ENCODE data around the gene MRRF. TPM values are rescaled to one million over a fixed set of nuclear protein-coding genes. Genes with fewer than 3 reads are reported as not detected.

MRRF gene
- total and polyA plus RNA-seq, 2 donors (not counting 1 experiment from before 2014, with no cell fraction given) = 36.8 to 37.3 TPM

DNA sequence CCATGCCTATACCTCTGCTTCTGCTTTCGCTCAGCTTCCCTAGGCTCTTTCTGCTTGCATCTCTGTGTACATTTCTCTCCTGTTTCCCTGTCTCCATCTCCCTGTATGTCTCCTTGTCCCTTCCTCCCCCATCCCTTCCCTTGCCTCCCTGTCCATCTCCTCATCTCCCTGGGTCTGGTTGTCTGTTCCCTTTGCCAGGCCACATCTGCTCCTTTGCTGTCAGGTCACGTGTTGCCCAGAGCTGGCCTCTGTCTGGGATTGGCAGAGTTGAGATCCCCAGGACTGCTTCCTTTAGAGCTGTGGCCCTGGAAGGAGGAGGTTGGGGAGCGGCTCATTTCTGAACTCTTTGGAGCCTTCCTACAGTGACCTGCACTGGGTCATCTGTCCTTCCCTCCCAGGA lies 74.3 kb downstream of the MRRF start:
- H3K9me3 ChIP-seq (ENCODE audit: control insufficient read depth, insufficient read depth, low read depth, low read length) = no peaks in the 10 kb centered on the region
- H3K4me1 ChIP-seq (ENCODE audit: control insufficient read depth, extremely low read depth, insufficient read depth, low read length) = no peaks in the 10 kb centered on the region
- H4K20me1 ChIP-seq (ENCODE audit: control insufficient read depth, extremely low read depth, insufficient read depth, low read length) = no peaks in the 10 kb centered on the region
- peaks cover 14% of the 10 kb centered on the region for H3K27me3 ChIP-seq (ENCODE audit: control insufficient read depth, insufficient read depth, low read length)
- TF ChIP-seq, protein P1, sequence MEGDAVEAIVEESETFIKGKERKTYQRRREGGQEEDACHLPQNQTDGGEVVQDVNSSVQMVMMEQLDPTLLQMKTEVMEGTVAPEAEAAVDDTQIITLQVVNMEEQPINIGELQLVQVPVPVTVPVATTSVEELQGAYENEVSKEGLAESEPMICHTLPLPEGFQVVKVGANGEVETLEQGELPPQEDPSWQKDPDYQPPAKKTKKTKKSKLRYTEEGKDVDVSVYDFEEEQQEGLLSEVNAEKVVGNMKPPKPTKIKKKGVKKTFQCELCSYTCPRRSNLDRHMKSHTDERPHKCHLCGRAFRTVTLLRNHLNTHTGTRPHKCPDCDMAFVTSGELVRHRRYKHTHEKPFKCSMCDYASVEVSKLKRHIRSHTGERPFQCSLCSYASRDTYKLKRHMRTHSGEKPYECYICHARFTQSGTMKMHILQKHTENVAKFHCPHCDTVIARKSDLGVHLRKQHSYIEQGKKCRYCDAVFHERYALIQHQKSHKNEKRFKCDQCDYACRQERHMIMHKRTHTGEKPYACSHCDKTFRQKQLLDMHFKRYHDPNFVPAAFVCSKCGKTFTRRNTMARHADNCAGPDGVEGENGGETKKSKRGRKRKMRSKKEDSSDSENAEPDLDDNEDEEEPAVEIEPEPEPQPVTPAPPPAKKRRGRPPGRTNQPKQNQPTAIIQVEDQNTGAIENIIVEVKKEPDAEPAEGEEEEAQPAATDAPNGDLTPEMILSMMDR (conservative IDR thresholded peaks at IDR 0.05 in 1 of 2, IDR thresholded peaks at IDR 0.05 in 1 of 2; ENCODE audit: low read depth in 1 of 2, low read length in 2 of 2) = no peak
- no peak for TF ChIP-seq EZH2 (IDR thresholded peaks at IDR 0.05; ENCODE audit: low read length, missing control alignments)
- no peak overlapping the region for H3K27ac ChIP-seq (ENCODE audit: insufficient read depth, low read length)
- H3K36me3 ChIP-seq (ENCODE audit: control insufficient read depth, insufficient read depth, low read length) = no peaks in the 10 kb centered on the region
- no peak for DNase-seq (ENCODE audit: low read depth in 2 of 2)
- H3K79me2 ChIP-seq (ENCODE audit: control insufficient read depth, insufficient read depth, low read length) = no peaks in the 10 kb centered on the region
- H2AFZ ChIP-seq (ENCODE audit: low read length) = no peak overlapping the region
- no peak overlapping the region for H3K4me2 ChIP-seq (ENCODE audit: extremely low read depth, insufficient read depth, low read length)
- no peak overlapping the region for H3K4me3 ChIP-seq (replicated peaks in 1 of 4; ENCODE audit: control extremely low read depth in 1 of 4, insufficient read depth in 1 of 4, low read depth in 3 of 4, low read length in 4 of 4)
- no peak overlapping the region for H3K9ac ChIP-seq (ENCODE audit: insufficient read depth, low read length)

DNA sequence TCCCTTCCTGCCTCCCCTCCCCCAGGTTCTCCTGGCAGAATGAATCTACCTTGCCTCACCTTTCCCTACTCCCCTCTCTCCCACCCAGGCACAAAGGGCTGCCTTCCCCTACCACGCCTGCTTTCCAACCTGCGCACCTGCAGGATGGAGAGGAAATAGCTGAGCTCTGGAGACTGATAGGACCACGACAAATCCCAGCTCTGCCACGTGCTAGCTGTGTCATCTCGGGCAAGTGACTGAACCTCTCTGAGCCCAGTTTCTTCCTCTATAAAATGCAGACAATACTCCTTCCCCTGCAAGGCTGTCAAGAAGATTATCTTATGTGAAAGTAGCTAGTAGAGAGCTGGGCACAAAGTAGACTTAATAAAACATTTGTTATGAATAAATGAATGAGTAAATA lies 74.9 kb downstream of the MRRF start:
- no peak overlapping the region for H3K4me2 ChIP-seq (ENCODE audit: extremely low read depth, insufficient read depth, low read length)
- no peaks in the 10 kb centered on the region for H3K4me1 ChIP-seq (ENCODE audit: control insufficient read depth, extremely low read depth, insufficient read depth, low read length)
- no peak for TF ChIP-seq EZH2 (IDR thresholded peaks at IDR 0.05; ENCODE audit: low read length, missing control alignments)
- TF ChIP-seq, protein P1 (conservative IDR thresholded peaks at IDR 0.05 in 1 of 2, IDR thresholded peaks at IDR 0.05 in 1 of 2; ENCODE audit: low read depth in 1 of 2, low read length in 2 of 2) = no peak
- H3K36me3 ChIP-seq (ENCODE audit: control insufficient read depth, insufficient read depth, low read length) = no peaks in the 10 kb centered on the region
- no peaks in the 10 kb centered on the region for H4K20me1 ChIP-seq (ENCODE audit: control insufficient read depth, extremely low read depth, insufficient read depth, low read length)
- H3K27ac ChIP-seq (ENCODE audit: insufficient read depth, low read length) = no peak overlapping the region
- no peaks in the 10 kb centered on the region for H3K79me2 ChIP-seq (ENCODE audit: control insufficient read depth, insufficient read depth, low read length)
- no peak overlapping the region for H3K4me3 ChIP-seq (replicated peaks in 1 of 4; ENCODE audit: control extremely low read depth in 1 of 4, insufficient read depth in 1 of 4, low read depth in 3 of 4, low read length in 4 of 4)
- no peak overlapping the region for H3K9ac ChIP-seq (ENCODE audit: insufficient read depth, low read length)
- H2AFZ ChIP-seq (ENCODE audit: low read length) = no peak overlapping the region
- no peaks in the 10 kb centered on the region for H3K9me3 ChIP-seq (ENCODE audit: control insufficient read depth, insufficient read depth, low read depth, low read length)
- DNase-seq (ENCODE audit: low read depth in 2 of 2) = no peak
- peaks cover 14% of the 10 kb centered on the region for H3K27me3 ChIP-seq (ENCODE audit: control insufficient read depth, insufficient read depth, low read length)

DNA sequence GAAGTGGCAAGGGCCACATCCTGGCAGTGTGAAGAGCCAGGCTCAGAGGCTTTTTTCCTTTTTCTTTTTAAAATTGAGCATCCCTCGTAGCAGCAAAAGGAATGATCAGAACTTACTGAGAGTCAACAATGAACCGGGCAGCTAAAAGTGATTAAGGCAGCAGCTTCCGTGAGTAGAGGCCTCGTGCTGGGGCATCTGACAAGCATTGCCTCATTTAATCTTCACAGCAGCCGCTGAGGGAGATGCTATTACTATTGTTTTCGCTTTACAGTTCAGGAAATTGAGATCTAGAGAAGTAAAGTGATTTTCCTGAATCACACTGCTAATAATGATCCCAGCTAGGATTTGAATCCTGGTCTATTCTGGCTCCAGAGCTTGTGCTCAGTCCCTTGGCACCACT lies 75.5 kb downstream of the MRRF start:
- no peak overlapping the region for H3K27ac ChIP-seq (ENCODE audit: insufficient read depth, low read length)
- TF ChIP-seq, protein P1 (conservative IDR thresholded peaks at IDR 0.05 in 1 of 2, IDR thresholded peaks at IDR 0.05 in 1 of 2; ENCODE audit: low read depth in 1 of 2, low read length in 2 of 2) = no peak
- no peak for TF ChIP-seq EZH2 (IDR thresholded peaks at IDR 0.05; ENCODE audit: low read length, missing control alignments)
- H3K36me3 ChIP-seq (ENCODE audit: control insufficient read depth, insufficient read depth, low read length) = no peaks in the 10 kb centered on the region
- no peak overlapping the region for H3K4me2 ChIP-seq (ENCODE audit: extremely low read depth, insufficient read depth, low read length)
- DNase-seq (ENCODE audit: low read depth in 2 of 2) = no peak
- H3K9ac ChIP-seq (ENCODE audit: insufficient read depth, low read length) = no peak overlapping the region
- H3K4me3 ChIP-seq (replicated peaks in 1 of 4; ENCODE audit: control extremely low read depth in 1 of 4, insufficient read depth in 1 of 4, low read depth in 3 of 4, low read length in 4 of 4) = no peak overlapping the region
- no peak overlapping the region for H2AFZ ChIP-seq (ENCODE audit: low read length)
- no peaks in the 10 kb centered on the region for H4K20me1 ChIP-seq (ENCODE audit: control insufficient read depth, extremely low read depth, insufficient read depth, low read length)
- H3K4me1 ChIP-seq (ENCODE audit: control insufficient read depth, extremely low read depth, insufficient read depth, low read length) = no peaks in the 10 kb centered on the region
- no peaks in the 10 kb centered on the region for H3K9me3 ChIP-seq (ENCODE audit: control insufficient read depth, insufficient read depth, low read depth, low read length)
- H3K27me3 ChIP-seq (ENCODE audit: control insufficient read depth, insufficient read depth, low read length) = peaks cover 14% of the 10 kb centered on the region
- no peaks in the 10 kb centered on the region for H3K79me2 ChIP-seq (ENCODE audit: control insufficient read depth, insufficient read depth, low read length)

Data from fibroblast of lung (primary cell).